Measurements from ENCODE around the gene ADCY9.

The ADCY9 gene

GRCh38 chr16:4025428-4025827, 90.8 kb downstream of the ADCY9 start:
- DNase-seq = no peak

GRCh38 chr16:4021916-4022315, 94.3 kb downstream of the ADCY9 start:
- DNase-seq = no peak

- DNase-seq = peak; percentile 78
These were observed 95.0 kb downstream of the ADCY9 start for GRCh38 chr16:4021070-4021779.

GRCh38 chr16:4019371-4019791, 96.9 kb downstream of the ADCY9 start:
- DNase-seq = no peak

GRCh38 chr16:4018391-4018790, 97.9 kb downstream of the ADCY9 start:
- DNase-seq = no peak

GRCh38 chr16:4017807-4018206, 98.4 kb downstream of the ADCY9 start:
- DNase-seq = no peak

GRCh38 chr16:4016658-4017057, 99.6 kb downstream of the ADCY9 start:
- DNase-seq = no peak

- no peak for DNase-seq
These were observed 100.3 kb downstream of the ADCY9 start for GRCh38 chr16:4016005-4016352.

- no peak for DNase-seq
These were observed 100.8 kb downstream of the ADCY9 start for GRCh38 chr16:4015275-4016004.

- DNase-seq = no peak
These were observed 104.2 kb downstream of the ADCY9 start for GRCh38 chr16:4011940-4012629.

- no peak for DNase-seq
These were observed 104.9 kb downstream of the ADCY9 start for GRCh38 chr16:4011225-4011939.

GRCh38 chr16:4010225-4011158, 105.8 kb downstream of the ADCY9 start:
- DNase-seq = no peak

- DNase-seq = no peak
These were observed 107.1 kb downstream of the ADCY9 start for GRCh38 chr16:4009177-4009576.

GRCh38 chr16:4008116-4008515, 108.1 kb downstream of the ADCY9 start:
- no peak for DNase-seq

- DNase-seq = no peak
These were observed 109.7 kb downstream of the ADCY9 start for GRCh38 chr16:4006397-4006999.

GRCh38 chr16:4005731-4006130, 110.5 kb downstream of the ADCY9 start:
- DNase-seq = no peak

- DNase-seq = no peak
These were observed 111.0 kb downstream of the ADCY9 start for GRCh38 chr16:4005281-4005680.

- no peak for DNase-seq
These were observed 112.0 kb downstream of the ADCY9 start for GRCh38 chr16:4004206-4004605.

GRCh38 chr16:4003576-4003975, 112.7 kb downstream of the ADCY9 start:
- no peak for DNase-seq

GRCh38 chr16:4003166-4003565, 113.1 kb downstream of the ADCY9 start:
- no peak for DNase-seq

- no peak for DNase-seq
These were observed 114.1 kb downstream of the ADCY9 start for GRCh38 chr16:4002121-4002520.

Data from NCI-H1436 (cell line).